ENCODE data around the gene RHBDD1.

GRCh38 chr2:226849349-226849748 is 13.5 kb downstream of the RHBDD1 start:
- TF ChIP-seq CTCF (IDR thresholded peaks at IDR 0.05) (no peak), POLR2A (IDR thresholded peaks at IDR 0.05) (no peak)
